ENCODE data around the gene EFNA5.

Gene EFNA5

DNA sequence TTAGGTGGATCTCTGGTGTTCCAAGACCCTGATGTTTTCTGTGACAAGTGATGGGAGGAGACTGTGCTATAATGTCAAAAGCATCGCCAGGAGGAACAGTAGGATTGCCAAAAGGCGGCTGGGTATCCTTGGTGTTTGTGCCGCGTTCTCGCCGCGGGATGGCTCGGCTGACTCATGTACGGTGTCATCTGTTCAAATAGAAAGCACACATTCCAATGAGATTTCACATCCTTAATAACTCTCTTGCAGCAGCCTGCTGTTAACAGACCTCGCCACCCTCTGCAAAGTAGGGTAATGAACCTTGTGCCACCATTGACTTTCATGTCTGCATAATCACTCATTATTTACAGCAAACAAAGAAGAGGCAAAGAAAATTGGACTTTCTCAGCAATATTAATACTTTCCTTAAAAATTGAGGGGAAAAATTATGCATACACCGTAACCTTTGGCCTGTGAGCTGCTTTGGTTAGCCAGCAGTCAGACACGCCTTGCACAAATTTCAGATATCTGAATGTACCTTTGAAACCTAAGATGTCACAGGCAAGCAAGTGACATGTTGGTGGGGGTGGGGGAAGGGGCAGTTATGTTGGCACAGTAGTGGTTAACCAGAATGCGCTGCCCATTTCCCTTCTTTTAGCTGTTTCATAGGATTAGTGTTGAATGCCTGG is 289.4 kb downstream of the EFNA5 start:
- DNase-seq = no peak

DNA sequence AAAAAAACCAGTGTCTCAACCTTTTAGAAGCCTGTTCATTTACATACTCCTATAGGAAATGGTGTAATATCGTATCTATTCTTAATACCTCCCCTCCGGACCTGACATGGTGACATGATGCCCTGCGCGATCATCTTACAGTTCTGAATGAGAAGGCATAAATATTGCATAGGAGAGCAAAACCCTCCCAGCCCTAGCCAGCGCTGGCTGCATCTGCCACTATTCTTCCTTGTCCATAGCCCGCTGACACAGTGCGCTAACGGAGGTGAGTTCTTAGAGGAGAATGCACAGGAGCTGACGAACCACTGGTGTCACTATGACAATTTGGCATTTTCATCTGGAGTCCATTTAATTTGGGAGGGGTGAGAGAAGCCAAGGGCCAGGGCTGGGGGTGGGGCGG is 290.1 kb downstream of the EFNA5 start:
- no peak for DNase-seq

DNA sequence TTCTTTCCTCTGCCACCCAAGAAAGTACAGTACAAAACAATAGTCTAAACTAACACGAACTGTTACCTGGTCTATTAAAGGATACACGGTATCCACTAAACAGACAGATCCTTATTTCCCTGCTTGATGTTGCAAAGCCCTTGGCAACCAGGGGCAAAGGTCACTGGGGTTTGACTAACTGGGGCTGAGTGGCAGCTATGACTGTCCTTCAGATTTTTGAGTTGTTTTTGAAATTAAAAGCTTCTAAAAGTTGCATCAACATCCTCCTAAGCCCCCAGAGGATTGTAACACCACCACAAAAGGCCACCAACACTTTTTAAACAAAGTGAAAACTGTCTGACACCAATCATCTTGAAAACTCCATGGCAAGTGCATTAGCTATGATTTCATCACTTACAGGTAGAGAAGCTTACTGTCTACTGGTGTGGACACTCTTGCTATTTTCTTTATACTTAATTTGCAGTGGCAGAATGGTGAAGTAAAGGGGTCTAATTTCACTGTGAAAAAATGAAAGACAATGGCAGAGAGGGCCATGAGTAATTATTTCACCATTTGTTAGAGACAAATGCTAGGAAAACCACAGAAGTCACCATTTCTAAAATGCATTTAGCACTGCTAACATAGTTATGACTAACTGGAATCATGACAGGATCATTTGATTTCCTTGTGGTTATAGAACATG is 292.4 kb downstream of the EFNA5 start:
- no peak for DNase-seq

DNA sequence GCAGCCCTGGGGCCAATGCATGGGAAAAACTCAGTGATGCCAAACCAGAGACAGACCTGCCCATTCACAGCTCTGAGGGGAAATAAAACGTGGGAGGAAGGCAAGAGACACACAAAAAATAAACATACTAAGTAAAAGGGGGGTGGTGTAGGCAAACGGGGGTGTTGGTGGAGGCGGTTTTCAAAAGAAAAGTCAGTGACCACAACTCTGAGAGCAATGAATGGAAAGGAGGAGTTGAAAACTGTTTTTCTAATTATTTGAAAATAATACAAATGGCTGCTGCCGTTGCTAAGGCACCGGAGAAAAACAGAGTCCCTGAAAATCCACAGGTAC is 293.5 kb downstream of the EFNA5 start:
- no peak for DNase-seq

DNA sequence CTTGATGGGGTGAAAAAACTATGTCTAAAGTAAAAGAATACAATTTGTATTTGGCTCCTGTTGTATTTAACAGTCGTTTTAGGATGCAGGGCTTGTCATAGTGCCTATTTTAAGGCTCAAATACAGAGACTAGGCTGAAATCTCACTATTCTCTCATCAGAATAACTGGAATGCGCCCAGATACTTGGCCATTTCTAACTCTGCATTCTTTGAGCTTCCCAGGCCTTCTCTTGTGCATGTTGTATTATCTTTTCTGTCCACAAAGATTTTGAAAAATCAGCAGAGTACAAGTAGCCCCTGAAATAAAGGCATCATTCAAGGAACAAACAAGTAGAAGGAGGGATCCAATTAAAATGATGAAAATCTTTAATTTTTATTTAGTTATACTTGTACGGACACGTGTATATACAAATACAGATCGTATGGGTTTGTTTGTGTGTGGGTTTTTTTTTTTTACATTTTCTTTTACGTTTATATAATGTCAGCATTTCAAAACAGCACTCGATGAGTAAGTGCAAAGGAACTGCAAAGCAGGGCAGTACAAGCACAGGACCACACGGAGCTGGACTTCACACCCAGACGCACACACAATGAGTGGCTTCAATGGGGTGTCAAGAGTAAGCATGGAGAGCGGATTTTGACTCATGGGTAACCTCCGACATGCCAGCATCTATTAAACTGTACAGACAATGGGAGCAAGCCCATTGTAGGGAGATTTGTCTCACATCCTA is 294.0 kb downstream of the EFNA5 start:
- DNase-seq = no peak

DNA sequence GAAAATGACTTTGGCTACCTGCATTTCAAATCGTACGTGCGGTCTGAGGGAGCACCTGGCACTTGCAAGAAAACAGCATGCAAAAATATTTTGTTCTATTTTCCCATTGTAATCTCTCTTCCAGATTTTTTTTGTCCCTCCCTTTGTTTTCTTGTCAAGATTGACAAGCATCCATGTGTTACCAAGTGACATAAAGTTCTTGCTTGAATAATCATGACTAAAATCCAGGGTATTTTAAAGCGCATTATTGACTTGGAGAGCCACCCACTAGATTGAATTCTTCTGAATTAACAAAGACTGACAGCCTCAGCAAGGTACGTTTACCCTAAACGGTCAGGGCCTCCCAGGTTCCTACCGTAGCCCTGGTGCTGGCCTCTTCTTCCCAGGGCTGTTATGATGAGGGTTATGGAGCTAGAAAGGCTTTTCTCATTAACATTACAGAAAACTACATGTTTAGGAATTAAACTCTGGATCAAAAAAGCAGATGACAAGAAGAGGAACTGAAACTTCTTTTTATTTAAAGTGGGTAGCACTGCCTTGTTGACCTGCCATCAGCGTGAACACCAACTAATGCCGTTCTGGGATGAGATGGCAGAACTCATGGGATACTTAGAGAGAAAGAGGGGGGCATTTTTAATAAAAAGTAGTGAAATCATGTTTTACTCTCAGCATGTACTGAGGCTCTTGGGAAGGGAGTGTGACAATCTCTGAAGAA is 297.0 kb downstream of the EFNA5 start:
- no peak for DNase-seq

DNA sequence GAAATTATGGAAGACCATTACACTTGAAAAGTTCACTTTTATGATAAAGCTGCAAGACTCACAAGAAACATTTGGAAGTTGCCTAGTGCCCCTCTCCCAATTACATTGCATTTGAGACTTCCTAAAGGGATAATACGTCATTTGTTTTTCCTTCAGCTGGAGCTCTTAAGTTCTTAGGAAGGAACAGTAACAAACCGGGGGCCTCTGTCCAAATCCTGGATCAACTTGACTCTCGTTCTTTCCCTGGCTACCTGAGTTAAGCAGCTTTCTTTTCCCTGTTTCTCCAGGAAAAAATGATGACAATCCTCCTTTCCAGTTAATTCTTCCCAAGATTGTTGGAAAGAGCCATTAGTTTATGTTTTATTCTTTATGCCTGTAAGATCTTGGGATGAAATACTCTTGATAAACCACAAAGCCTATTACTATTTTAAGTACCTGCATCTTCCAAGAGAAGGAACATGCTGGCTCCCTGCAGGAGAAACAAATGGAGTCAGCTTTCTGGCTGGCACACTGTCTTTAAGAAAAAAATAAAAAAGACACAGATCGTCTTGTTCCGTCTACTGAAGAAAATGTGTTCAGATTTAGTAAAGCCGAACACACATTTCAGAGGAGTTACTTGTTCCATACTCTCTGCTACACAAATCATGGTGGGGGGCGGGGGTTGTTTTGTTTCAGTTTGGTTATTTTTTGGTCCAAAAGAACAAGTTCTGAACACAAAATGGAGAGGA is 297.9 kb downstream of the EFNA5 start:
- no peak for DNase-seq

DNA sequence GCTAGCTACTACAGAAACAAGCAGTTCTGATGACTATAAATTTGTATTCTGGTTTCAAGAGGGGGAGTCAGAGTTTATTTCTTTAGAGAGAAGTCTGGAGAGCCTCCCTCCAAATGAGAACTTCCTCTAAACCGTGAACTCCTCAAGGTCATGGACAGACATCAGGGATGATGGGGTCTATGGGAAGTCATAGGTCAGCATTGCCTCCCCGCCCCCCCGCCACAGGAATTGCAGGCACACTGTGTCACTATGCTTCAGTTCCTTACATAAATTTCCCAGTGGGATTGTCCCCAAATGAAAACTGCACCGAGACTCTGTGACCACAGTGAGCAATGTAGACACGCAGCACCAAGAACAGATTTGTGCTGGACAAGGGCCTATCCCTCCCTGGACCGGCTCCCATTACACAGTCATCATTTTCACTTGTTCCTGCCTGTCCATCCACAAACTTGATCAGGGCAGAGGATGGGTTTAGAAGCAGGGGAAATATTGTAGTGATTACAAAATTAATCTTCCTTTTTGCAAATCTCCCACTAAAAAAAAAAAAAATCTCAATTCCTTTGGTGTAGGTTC is 300.3 kb downstream of the EFNA5 start:
- DNase-seq = no peak

DNA sequence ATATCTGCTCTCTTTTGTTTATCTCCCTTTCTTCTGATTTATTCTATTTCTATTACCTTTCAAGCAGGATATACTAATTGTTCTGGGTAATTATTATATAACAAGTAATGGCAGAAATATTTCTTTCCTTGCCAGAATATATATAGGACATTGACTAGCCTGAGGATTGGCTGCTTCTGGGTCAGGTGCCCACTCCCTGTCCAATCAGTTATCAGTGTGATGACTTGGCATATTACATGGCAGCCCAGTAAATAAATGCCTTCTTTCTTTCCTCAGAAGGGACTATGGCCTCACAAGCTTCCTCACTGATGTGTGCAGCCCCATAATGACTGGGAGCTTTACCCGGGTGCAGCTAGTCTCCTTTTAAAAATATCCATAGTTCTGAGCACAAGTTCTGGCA is 301.1 kb downstream of the EFNA5 start:
- DNase-seq = no peak

DNA sequence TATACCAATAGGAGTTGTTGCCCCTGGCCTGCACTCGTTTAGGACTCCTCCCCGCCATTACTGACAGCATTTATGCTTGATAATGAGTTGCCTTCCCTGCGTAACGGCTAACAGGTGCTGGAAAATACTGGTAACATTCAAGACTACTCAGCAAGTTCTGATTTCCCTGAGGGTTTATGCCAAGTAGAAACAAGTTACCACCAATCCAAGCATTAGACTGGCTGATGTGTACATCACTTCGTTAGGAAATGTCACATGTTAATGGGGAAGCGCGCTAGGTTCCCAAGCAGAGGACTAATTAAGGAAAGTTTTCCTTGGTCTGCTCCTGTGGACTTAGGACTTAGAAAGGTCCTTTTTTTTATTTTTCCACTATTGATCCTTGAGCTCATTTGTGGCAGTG is 302.1 kb downstream of the EFNA5 start:
- no peak for DNase-seq

DNA sequence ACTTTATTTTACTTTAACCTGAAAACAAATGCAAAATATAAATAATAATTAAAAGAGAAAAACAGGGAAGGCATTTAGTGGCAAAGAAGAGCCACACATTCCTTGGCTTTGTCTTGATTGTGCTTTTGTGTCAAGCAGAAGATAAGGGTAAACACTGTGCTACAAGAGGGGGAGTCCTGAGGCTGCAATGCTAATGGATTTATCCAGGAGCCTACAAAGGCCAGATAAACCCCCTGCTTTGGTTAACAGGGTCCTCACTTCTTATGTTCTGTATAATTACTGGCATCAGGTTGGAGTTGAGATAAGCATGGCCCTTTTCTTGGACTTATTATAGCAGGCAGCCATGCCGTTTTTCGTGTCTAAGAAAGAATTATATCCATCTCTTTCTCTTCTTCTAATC is 302.8 kb downstream of the EFNA5 start:
- no peak for DNase-seq

DNA sequence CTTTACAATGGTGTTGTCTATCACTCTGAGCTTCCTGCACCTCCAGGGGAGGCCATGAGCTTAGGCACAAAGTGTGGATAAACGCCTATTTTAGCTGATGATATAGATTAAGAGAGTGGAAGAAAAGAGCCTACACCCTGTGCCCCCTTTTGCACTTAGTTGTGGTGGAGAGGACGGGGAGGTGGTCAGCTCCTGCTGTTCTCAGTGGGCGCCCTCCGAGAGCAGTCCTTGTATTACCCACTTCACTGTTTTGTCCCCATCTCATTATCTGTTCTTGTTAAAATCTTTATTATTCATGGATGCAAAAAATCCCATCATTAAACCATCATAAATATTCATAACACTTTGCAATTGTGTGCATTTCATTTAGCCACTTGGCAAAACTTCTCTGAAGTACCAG is 303.3 kb downstream of the EFNA5 start:
- no peak for DNase-seq

DNA sequence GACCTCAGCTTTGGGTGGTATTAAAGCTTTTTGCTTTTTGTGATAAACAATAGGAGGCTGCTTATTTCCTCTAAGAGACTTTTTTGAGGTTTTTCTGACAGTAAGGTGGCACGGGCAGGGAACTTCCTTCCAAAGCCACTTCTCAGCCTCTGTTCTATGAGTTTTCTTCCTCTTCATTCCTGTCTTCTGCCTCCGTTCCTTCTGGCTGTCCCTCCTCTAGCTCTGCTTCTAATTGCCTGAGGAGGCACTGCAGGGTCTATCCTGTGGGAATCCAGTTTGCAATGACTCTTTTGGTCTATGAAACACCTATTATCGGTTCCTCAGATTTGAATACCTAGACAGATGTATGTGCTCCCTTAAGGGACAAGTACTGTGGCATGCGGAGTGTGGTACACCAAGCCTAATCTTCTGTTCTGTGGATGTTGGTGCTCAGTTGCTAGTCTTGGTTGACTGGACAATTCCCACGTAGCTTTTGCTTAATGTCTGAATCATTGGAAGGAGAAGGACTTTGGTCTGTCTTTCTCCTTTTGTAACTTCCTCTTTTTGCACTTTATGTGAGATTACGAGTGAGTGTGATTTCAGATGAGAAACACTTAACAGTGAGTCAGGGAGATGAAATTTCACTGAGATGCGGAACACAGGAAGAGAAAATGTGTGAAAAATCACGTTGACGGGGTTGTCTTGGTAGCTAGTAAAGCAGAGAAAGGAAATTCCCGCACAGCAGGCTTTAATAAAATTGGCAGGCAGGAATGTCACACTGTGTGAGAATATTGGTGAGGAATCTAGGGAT is 305.2 kb downstream of the EFNA5 start:
- DNase-seq = no peak

DNA sequence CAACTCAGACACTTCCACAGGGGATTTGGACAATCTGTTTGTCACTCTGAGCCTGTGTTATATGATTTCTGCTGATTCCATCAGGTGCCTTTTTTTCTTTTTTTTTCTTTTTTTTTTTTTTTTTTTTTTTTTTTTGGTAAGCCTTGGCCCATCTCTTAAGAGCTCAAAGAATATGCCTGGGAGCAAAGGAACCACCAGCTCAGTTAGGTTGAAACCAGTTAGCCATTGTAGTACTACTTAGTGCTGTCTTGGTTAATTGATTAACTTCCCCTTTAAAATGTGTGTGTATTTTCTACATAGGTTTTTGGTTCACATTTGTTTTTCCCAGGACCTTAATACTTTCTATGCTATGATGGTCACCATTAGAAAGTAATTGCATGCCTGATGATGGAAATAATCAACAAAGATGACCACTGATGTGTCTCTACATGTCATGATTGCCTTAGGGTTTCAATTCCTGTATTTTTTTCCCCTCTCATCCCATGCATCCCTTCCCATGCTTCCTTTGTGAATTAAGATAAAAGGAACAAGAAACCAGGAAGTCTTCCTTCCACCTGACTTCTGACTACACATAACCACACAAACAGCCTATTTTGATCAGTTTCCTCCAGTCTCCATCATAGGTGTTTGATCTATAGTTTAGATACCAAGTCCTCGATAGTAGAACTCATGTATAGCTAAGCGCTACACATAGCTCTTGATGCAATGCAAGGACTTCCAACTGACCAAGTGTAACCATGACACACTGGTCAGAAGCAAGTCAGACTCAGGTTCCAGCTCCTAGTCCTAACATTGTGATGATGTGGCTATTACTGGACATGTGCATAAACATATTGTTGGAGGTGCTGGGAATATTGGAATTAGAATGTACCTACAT is 306.1 kb downstream of the EFNA5 start:
- DNase-seq = no peak

DNA sequence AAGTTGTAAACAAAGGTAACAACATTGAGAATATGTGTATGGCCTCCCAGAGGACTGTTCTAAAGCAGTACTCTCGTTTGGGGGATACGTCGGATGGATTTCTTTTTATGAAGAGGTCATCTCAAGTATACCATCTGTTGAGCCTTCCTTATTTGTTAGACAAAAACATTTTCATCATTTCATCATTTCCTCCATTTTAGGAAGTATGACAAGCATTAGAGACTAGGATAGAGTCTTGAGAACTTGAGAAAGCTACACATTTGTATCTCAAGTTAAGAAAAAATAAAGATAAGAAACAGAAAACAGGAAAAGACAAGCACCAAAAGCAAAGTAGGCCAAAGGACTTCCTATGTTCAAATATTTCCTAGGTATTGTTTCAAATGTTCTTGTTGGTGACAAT is 307.0 kb downstream of the EFNA5 start:
- no peak for DNase-seq

DNA sequence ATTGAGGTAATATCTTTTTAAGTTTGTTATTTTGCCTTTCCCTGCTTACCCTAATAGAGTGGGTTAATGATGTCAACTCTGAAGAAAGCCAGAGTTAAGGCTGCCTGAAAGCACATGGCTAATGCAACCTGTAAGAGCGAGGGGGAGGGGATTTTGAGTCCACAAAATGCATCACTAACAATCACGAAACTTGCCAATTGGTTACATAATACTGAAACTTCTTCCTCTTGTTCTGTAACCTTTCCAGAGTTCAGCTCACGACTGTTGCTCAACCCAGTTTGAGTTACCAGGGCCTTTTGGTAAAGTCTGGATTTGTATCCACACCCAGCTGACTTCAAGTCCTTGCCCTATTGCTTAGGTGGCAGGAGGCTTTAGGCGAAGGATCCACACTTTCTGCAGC is 308.8 kb downstream of the EFNA5 start:
- no peak for DNase-seq

DNA sequence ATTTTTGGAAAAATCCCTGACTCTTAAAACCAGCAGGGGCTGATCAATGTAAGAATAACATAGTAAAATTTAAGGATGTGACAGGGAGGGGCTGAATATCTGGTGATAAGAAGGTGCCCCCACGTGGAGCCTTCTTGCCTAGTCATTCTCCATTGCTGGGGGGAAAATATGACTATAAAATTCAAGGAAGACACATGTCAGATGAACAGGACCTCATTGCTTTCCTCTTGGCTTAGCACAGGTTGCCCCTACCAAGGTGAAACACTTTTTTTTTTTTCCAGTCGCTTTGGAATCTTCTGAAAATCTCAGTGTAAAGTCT is 310.9 kb downstream of the EFNA5 start:
- DNase-seq = no peak

DNA sequence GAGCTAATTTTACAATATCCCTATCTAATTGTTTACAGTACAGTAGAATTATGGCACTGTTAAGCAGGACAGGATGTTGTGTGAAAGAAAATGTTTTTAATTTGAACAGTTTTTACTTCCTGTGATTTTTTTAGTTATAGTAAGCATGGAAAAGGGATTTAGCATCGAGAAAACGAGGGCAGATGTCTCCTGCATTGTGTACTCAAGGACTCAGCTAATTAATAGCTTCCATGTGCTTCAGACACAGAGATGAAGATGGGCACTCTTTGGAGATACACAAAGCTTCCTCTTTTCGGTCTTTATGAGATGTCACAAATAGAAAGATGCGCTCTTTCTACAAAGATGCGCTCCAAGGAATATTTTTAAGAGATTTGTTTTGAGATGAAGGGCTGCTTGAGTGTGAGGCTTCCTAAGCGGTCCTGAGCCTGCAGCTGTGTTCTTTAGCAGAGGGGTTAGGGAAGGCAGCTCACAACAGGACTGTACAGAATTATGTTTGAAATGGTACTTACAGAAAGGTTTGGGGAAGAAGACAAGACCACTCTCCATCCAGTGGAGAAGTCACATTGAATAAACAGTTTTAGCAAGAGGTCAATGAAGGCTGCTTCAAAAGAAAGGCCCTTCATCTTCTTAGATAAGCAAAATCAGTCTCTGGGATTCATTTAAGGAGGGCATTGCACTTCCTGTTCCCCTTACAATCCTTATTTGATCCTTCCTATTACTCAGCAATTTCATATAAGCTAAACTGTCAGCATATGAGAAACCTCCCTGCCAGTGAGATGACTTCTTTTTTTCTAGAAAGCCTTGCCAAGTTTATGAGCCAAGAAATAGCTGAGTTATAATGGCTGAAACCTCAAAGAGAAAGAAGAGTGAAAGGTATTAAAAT is 311.5 kb downstream of the EFNA5 start:
- no peak for DNase-seq

DNA sequence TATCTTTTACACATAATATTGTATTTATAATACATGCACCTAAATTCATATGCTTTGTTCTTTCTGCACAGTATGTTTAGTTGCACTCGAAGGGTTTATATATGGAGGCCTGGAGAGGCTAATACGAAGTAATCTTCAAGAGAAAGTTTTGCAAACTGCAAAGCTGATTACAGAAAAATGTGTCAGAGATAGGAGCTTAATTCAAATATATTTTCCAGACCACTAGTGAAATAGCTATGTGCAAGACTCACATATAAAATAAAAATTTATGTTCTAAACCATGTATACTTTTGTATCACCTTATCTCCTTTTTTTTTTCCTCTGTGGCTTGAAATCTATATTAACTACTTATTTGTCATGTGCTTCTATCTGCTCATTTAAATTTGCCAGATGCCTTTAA is 313.8 kb downstream of the EFNA5 start:
- no peak for DNase-seq

DNA sequence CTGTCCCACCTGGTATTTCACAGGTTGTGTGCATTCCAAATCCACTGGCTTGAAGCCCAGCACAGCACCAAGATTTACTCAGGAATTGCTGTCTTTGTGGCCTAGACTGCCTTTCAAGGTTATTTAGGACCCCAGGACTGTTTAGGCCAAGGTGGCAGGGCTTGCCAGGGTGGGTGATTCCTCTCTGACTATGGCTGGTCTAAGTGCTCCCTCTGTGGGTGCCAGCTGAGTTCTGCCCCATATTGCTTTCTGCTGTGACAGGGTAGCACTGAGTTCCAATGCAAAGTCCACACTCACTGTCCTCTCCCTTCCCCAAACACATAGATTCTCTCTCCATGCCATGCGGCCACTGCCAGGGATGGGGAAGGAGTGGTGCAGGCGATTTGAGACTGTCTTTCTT is 318.2 kb downstream of the EFNA5 start:
- no peak for DNase-seq

Data from NCI-H146 (cell line).